C1 segment of cervical spinal cord (tissue), 14 donors: Measurements from ENCODE around the gene MGP.

Experiments
- DNase-seq, 14 donors: peaks; one replicate each; lab custom pipeline; 2025; lab: John Stamatoyannopoulos, UW

The MGP gene

GRCh38 chr12:14885718-14886221 is at the start of gene MGP:
TSS of gene MGP (minus strand) at chr12:14885854. CDS start at chr12:14885791, 63 bp downstream.
- peak in 5 of 14 donors; percentile 16 to 37 (median 30) for DNase-seq

GRCh38 chr12:14935031-14935430 is 49.4 kb upstream of the MGP start:
- DNase-seq, result no peak

- no peak for DNase-seq
Measured at GRCh38 chr12:14934511-14934910, 48.9 kb upstream of the MGP start.

GRCh38 chr12:14931791-14932560 is 46.3 kb upstream of the MGP start:
- DNase-seq, result no peak

GRCh38 chr12:14931359-14931758 is 45.7 kb upstream of the MGP start:
- DNase-seq, result no peak

- DNase-seq, result no peak
Measured at GRCh38 chr12:14930299-14930698, 44.6 kb upstream of the MGP start.

GRCh38 chr12:14928931-14929330 is 43.3 kb upstream of the MGP start:
- no peak for DNase-seq

- DNase-seq, result no peak
Measured at GRCh38 chr12:14927267-14927666, 41.6 kb upstream of the MGP start.

GRCh38 chr12:14924541-14924940 is 38.9 kb upstream of the MGP start:
- no peak for DNase-seq

- no peak for DNase-seq
Measured at GRCh38 chr12:14923944-14924343, 38.3 kb upstream of the MGP start.

GRCh38 chr12:14921218-14921617 is 35.6 kb upstream of the MGP start:
- DNase-seq, result no peak

- no peak for DNase-seq
Measured at GRCh38 chr12:14920475-14921126, 34.9 kb upstream of the MGP start.

GRCh38 chr12:14919455-14919854 is 33.8 kb upstream of the MGP start:
- no peak for DNase-seq

- no peak for DNase-seq
Measured at GRCh38 chr12:14915736-14916135, 30.1 kb upstream of the MGP start.

- no peak for DNase-seq
Measured at GRCh38 chr12:14913381-14913781, 27.7 kb upstream of the MGP start.

GRCh38 chr12:14911131-14911530 is 25.5 kb upstream of the MGP start:
- DNase-seq, result no peak

GRCh38 chr12:14910090-14910915 is 24.6 kb upstream of the MGP start:
- DNase-seq, result no peak

GRCh38 chr12:14907953-14908352 is 22.3 kb upstream of the MGP start:
- no peak for DNase-seq

GRCh38 chr12:14906114-14906513 is 20.5 kb upstream of the MGP start:
- DNase-seq, result no peak

- DNase-seq, result peak in 1 of 14 donors; percentile 4
Measured at GRCh38 chr12:14905269-14906004, 19.8 kb upstream of the MGP start.

GRCh38 chr12:14904854-14905253 is 19.2 kb upstream of the MGP start:
- DNase-seq, result no peak
